ENCODE results near the gene SYNDIG1. TPM values are rescaled to one million over a fixed set of nuclear protein-coding genes. Genes with fewer than 3 reads are reported as not detected.

SYNDIG1 gene
- total RNA-seq, 1 experiment from 2014 or later: not detected

- H3K27me3 Mint-ChIP-seq (ENCODE audit: insufficient read depth, unreplicated experiment): peaks cover 8% of the 10 kb centered on the region
- POLR2A ChIA-PET: no interaction called here
- no TSS peak for BruUV-seq (replicated peaks)
Observed at GRCh38 chr20:24571159-24571558, 101.7 kb downstream of the SYNDIG1 start.

GRCh38 chr20:24572140-24572539 is 102.7 kb downstream of the SYNDIG1 start:
- TF ChIP-seq CTCF (IDR thresholded peaks at IDR 0.05; ENCODE audit: insufficient read depth in 1 of 2, low read depth in 1 of 2, low read length in 1 of 2, severe bottlenecking in 1 of 2, unreplicated experiment in 1 of 2): no peak
- Mint-ChIP-seq H3K27me3 (ENCODE audit: insufficient read depth, unreplicated experiment) (peaks cover 10% of the 10 kb centered on the region), H3K36me3 (ENCODE audit: insufficient read depth, unreplicated experiment) (no peaks in the 10 kb centered on the region), H3K27ac (ENCODE audit: unreplicated experiment) (no peak overlapping the region), H3K4me3 (ENCODE audit: unreplicated experiment) (no peak overlapping the region), H3K4me1 (ENCODE audit: low read depth, unreplicated experiment) (no peaks in the 10 kb centered on the region), H3K9me3 (ENCODE audit: unreplicated experiment) (no peaks in the 10 kb centered on the region)
- BruUV-seq (replicated peaks): no TSS peak
- Histone ChIP-seq H3K36me3 (ENCODE audit: control insufficient read depth, insufficient read depth, low read length) (no peaks in the 10 kb centered on the region), H3K4me3 (ENCODE audit: low read depth, low read length) (no peak overlapping the region), H3K4me1 (no peaks in the 10 kb centered on the region), H3K27me3 (replicated peaks; ENCODE audit: control insufficient read depth, insufficient read depth, low read length) (no peaks in the 10 kb centered on the region), H3K9me3 (no peaks in the 10 kb centered on the region)
- POLR2A ChIA-PET: no interaction called here
- CTCF ChIA-PET: no interaction called here
- DNase-seq: no peak
- intact Hi-C loops (cut with micrococcal nuclease; ENCODE audit: unreplicated experiment): no loop called here

More at GRCh38 chr20:24571159-24571558, 101.7 kb downstream of the SYNDIG1 start:
- Histone ChIP-seq H3K4me1 (no peaks in the 10 kb centered on the region), H3K36me3 (ENCODE audit: control insufficient read depth, insufficient read depth, low read length) (no peaks in the 10 kb centered on the region), H3K9me3 (no peaks in the 10 kb centered on the region), H3K4me3 (ENCODE audit: low read depth, low read length) (no peak overlapping the region), H3K27me3 (replicated peaks; ENCODE audit: control insufficient read depth, insufficient read depth, low read length) (no peaks in the 10 kb centered on the region)
- H3K36me3 Mint-ChIP-seq (ENCODE audit: insufficient read depth, unreplicated experiment): no peaks in the 10 kb centered on the region
- no peak for DNase-seq
- TF ChIP-seq CTCF (IDR thresholded peaks at IDR 0.05; ENCODE audit: insufficient read depth in 1 of 2, low read depth in 1 of 2, low read length in 1 of 2, severe bottlenecking in 1 of 2, unreplicated experiment in 1 of 2): no peak
- no peak overlapping the region for H3K4me3 Mint-ChIP-seq (ENCODE audit: unreplicated experiment)
- intact Hi-C loops (cut with micrococcal nuclease; ENCODE audit: unreplicated experiment): no loop called here
- no peaks in the 10 kb centered on the region for H3K4me1 Mint-ChIP-seq (ENCODE audit: low read depth, unreplicated experiment)
- no peak overlapping the region for H3K27ac Mint-ChIP-seq (ENCODE audit: unreplicated experiment)
- CTCF ChIA-PET: no interaction called here
- peaks cover under 1% of the 10 kb centered on the region for H3K9me3 Mint-ChIP-seq (ENCODE audit: unreplicated experiment)

GRCh38 chr20:24572862-24573261 is 103.4 kb downstream of the SYNDIG1 start:
- POLR2A ChIA-PET: no interaction called here
- no TSS peak for BruUV-seq (replicated peaks)
- CTCF ChIA-PET: no interaction called here

More at GRCh38 chr20:24572862-24573261, 103.4 kb downstream of the SYNDIG1 start:
- H3K4me3 Mint-ChIP-seq (ENCODE audit: unreplicated experiment): no peak overlapping the region
- intact Hi-C loops (cut with micrococcal nuclease; ENCODE audit: unreplicated experiment): no loop called here
- TF ChIP-seq CTCF (IDR thresholded peaks at IDR 0.05; ENCODE audit: insufficient read depth in 1 of 2, low read depth in 1 of 2, low read length in 1 of 2, severe bottlenecking in 1 of 2, unreplicated experiment in 1 of 2): no peak
- no peak overlapping the region for H3K27ac Mint-ChIP-seq (ENCODE audit: unreplicated experiment)
- Histone ChIP-seq H3K36me3 (ENCODE audit: control insufficient read depth, insufficient read depth, low read length) (no peaks in the 10 kb centered on the region), H3K27me3 (replicated peaks; ENCODE audit: control insufficient read depth, insufficient read depth, low read length) (no peaks in the 10 kb centered on the region), H3K9me3 (no peaks in the 10 kb centered on the region), H3K4me3 (ENCODE audit: low read depth, low read length) (no peak overlapping the region), H3K4me1 (no peaks in the 10 kb centered on the region)
- H3K36me3 Mint-ChIP-seq (ENCODE audit: insufficient read depth, unreplicated experiment): no peaks in the 10 kb centered on the region
- H3K4me1 Mint-ChIP-seq (ENCODE audit: low read depth, unreplicated experiment): no peaks in the 10 kb centered on the region
- no peaks in the 10 kb centered on the region for H3K9me3 Mint-ChIP-seq (ENCODE audit: unreplicated experiment)
- DNase-seq: no peak
- H3K27me3 Mint-ChIP-seq (ENCODE audit: insufficient read depth, unreplicated experiment): peaks cover 10% of the 10 kb centered on the region
